HG02759 (cell line): ENCODE measurements around the gene NDUFS6.
"Not testable (repeated sequence)": the region's sequence is repeated elsewhere in the genome, so short reads cannot be mapped to it uniquely, and the experiment has no call there.

ENCODE experiments used
- ATAC-seq: cut with Tn5 transposase; IDR thresholded peaks from one replicate; pipeline ENCODE4 v1.9.1; 2021; ENCODE audit warnings: mild to moderate bottlenecking, moderate library complexity; ENCODE audit not compliant: unreplicated experiment

NDUFS6 gene

GRCh38 chr5:1814183-1815020 lies 13.2 kb downstream of the NDUFS6 start:
- no peak for ATAC-seq

GRCh38 chr5:1815071-1815786 lies 14.0 kb downstream of the NDUFS6 start:
- ATAC-seq = no peak

GRCh38 chr5:1815881-1816292 lies 14.7 kb downstream of the NDUFS6 start:
- no peak for ATAC-seq

- not testable (repeated sequence) for ATAC-seq
These were observed 15.4 kb downstream of the NDUFS6 start for GRCh38 chr5:1816495-1817089.

- no peak for ATAC-seq
These were observed 16.2 kb downstream of the NDUFS6 start for GRCh38 chr5:1817261-1818043.

- no peak for ATAC-seq
These were observed 17.6 kb downstream of the NDUFS6 start for GRCh38 chr5:1818784-1819183.

GRCh38 chr5:1819458-1819857 lies 18.3 kb downstream of the NDUFS6 start:
- ATAC-seq = no peak

GRCh38 chr5:1820381-1820780 lies 19.2 kb downstream of the NDUFS6 start:
- ATAC-seq = no peak

- no peak for ATAC-seq
These were observed 19.7 kb downstream of the NDUFS6 start for GRCh38 chr5:1820926-1821325.

GRCh38 chr5:1821862-1822261 lies 20.7 kb downstream of the NDUFS6 start:
- no peak for ATAC-seq

GRCh38 chr5:1823381-1824034 lies 22.3 kb downstream of the NDUFS6 start:
- no peak for ATAC-seq

- no peak for ATAC-seq
These were observed 23.1 kb downstream of the NDUFS6 start for GRCh38 chr5:1824109-1824821.

GRCh38 chr5:1824903-1825841 lies 24.0 kb downstream of the NDUFS6 start:
- ATAC-seq = no peak

- ATAC-seq = no peak
These were observed 25.2 kb downstream of the NDUFS6 start for GRCh38 chr5:1826235-1826980.

- ATAC-seq = peak; percentile 7
These were observed 26.0 kb downstream of the NDUFS6 start for GRCh38 chr5:1827025-1827885.

GRCh38 chr5:1827886-1828397 lies 26.7 kb downstream of the NDUFS6 start:
- ATAC-seq = peak; percentile 62
